Activated T-cell treated with anti-CD3 and anti-CD28 coated beads, Interleukin-2, amount 50 U/mL, for 72 hours (primary cell): Measurements from ENCODE around the gene PLOD3. TPM values are rescaled to one million over a fixed set of nuclear protein-coding genes. Genes with fewer than 3 reads are reported as not detected.

Source experiments
- ATAC-seq, 2 donors: fragments of 150-1000 bp; cut with Tn5 transposase; replicated peaks in 1 of 2; 2 replicates each; pipeline ENCODE4 v1.10.0; 2021; ENCODE audit warnings: moderate library complexity in 2 of 2, mild to moderate bottlenecking in 1 of 2
- DNase-seq, 2 donors: peaks; one replicate each; pipeline ENCODE4 v3.0.0; 2021 to 2022; ENCODE audit warnings: mixed read lengths in 1 of 2
- H3K27ac Mint-ChIP-seq: one replicate; pipeline ENCODE4 v1.8.0; 2022; ENCODE audit warnings: mild to moderate bottlenecking, moderate library complexity, mixed read lengths
- H3K27me3 Mint-ChIP-seq: one replicate; pipeline ENCODE4 v1.8.0; 2022; ENCODE audit warnings: low read depth, mixed read lengths
- H3K36me3 Mint-ChIP-seq, 2 donors: one replicate each; pipeline ENCODE4 v1.8.0; 2022; ENCODE audit warnings: mixed read lengths in 2 of 2, mild to moderate bottlenecking in 1 of 2; ENCODE audit not compliant: insufficient read depth in 2 of 2
- H3K4me1 Mint-ChIP-seq: one replicate; pipeline ENCODE4 v1.8.0; 2022; ENCODE audit warnings: low read depth, mixed read lengths
- H3K4me3 Mint-ChIP-seq, 2 donors: one replicate each; pipeline ENCODE4 v1.8.0; 2022; ENCODE audit warnings: mild to moderate bottlenecking in 2 of 2, mixed read lengths in 2 of 2, moderate library complexity in 2 of 2
- H3K9me3 Mint-ChIP-seq, 2 donors: one replicate each; pipeline ENCODE4 v1.8.0; 2022; ENCODE audit warnings: mixed read lengths in 2 of 2
- total RNA-seq, 2 donors: library from RNA; stranded (reverse); gene quantifications; one replicate each; pipeline ENCODE4 v1.2.3, GENCODE V29; 2022

PLOD3 gene
- total RNA-seq, 2 donors from 2014 or later: 28.8 to 34.4 TPM

- DNase-seq (no peak), ATAC-seq (no peak)
- Mint-ChIP-seq H3K36me3 (no peaks in the 10 kb centered on the region), H3K9me3 (no peaks in the 10 kb centered on the region), H3K4me3 (no peak overlapping the region), H3K27me3 (no peaks in the 10 kb centered on the region), H3K4me1 (peaks cover 19% of the 10 kb centered on the region), H3K27ac (no peak overlapping the region)
Measured at GRCh38 chr7:101156866-101157589, 60.4 kb downstream of the PLOD3 start.

- Mint-ChIP-seq H3K4me3 (no peak overlapping the region), H3K9me3 (no peaks in the 10 kb centered on the region), H3K36me3 (no peaks in the 10 kb centered on the region), H3K27ac (no peak overlapping the region), H3K4me1 (peaks cover 19% of the 10 kb centered on the region), H3K27me3 (no peaks in the 10 kb centered on the region)
- no peak for ATAC-seq
- DNase-seq: no peak
Measured at GRCh38 chr7:101156277-101156676, 61.1 kb downstream of the PLOD3 start.

Other genes starting within 250 kb of the PLOD3 start
- gene MUC12, start 248.0 kb downstream of the PLOD3 start, total RNA-seq: 1 to 10 TPM in 1 of 2 donors, not detected in 1; 1.6 TPM
- not detected for gene MUC17, start 197.5 kb downstream of the PLOD3 start, total RNA-seq
- gene TRIM56, start 132.1 kb downstream of the PLOD3 start, total RNA-seq: 10 to 100 TPM; 44.5 to 50.2 TPM
- gene SERPINE1, start 90.5 kb downstream of the PLOD3 start, total RNA-seq: under 1 TPM in 1 of 2 donors, not detected in 1; 0.14 TPM
- 10 to 100 TPM; 23.4 to 28.4 TPM for gene AP1S1, start 63.1 kb downstream of the PLOD3 start, total RNA-seq
- gene VGF, start 52.0 kb downstream of the PLOD3 start, total RNA-seq: under 1 TPM in 1 of 2 donors, not detected in 1; 0.19 TPM
- not detected for gene NAT16, start 37.3 kb downstream of the PLOD3 start, total RNA-seq
- gene MOGAT3, start 16.5 kb downstream of the PLOD3 start, total RNA-seq: not detected
- gene ZNHIT1, start 584 bp upstream of the PLOD3 start, total RNA-seq: 10 to 100 TPM; 36.6 to 38.9 TPM
- gene CLDN15, start 20.2 kb upstream of the PLOD3 start, total RNA-seq: 10 to 100 TPM; 27.8 to 28.7 TPM
- gene FIS1, start 27.5 kb upstream of the PLOD3 start, total RNA-seq: 10 to 100 TPM; 78.4 to 87.2 TPM
- gene IFT22, start 104.2 kb upstream of the PLOD3 start, total RNA-seq: 1 to 10 TPM; 4.7 to 5.1 TPM
- under 1 TPM in 1 of 2 donors, not detected in 1; 0.22 TPM for gene COL26A1, start 145.3 kb upstream of the PLOD3 start, total RNA-seq